ENCODE measurements around the gene SLC15A5.

- TF ChIP-seq POLR2AphosphoS5 (IDR thresholded peaks at IDR 0.05; ENCODE audit: borderline replicate concordance, low read depth, low read length) (no peak), EZH2 (IDR thresholded peaks at IDR 0.05) (no peak), FOXP2 (optimal IDR thresholded peaks at IDR 0.05; ENCODE audit: control extremely low read depth, extremely low read length, insufficient read depth) (no peak)
Measured at GRCh38 chr12:16323010-16323409, 45.5 kb upstream of the SLC15A5 start.
